Liver (tissue), 3 donors: Measurements from ENCODE around the gene FUT4.

Experiments
- CTCF ChIP-seq: fragments of 150-350 bp; IDR thresholded peaks from 2 replicates; pipeline ENCODE4 v1.5.1; 2017; ENCODE audit warnings: improper control_type of control experiment, low read depth, low read length; ENCODE audit not compliant: missing input control
- FOXA1 ChIP-seq: IDR thresholded peaks from 2 replicates; pipeline ENCODE4 v1.6.1; 2016; ENCODE audit warnings: antibody characterized with exemption
- GABPA ChIP-seq, 2 donors: IDR thresholded peaks in 1 of 2; conservative IDR thresholded peaks in 1 of 2; 2 replicates each; pipeline ENCODE4 v1.6.1; 2016; ENCODE audit warnings: antibody characterized with exemption in 2 of 2, mild to moderate bottlenecking in 1 of 2, moderate library complexity in 1 of 2
- HNF4A ChIP-seq, 2 donors: conservative IDR thresholded peaks; 2 replicates each; pipeline ENCODE4 v1.6.1; 2016; ENCODE audit warnings: antibody characterized with exemption in 2 of 2, mild to moderate bottlenecking in 2 of 2
- NR2F2 ChIP-seq: IDR thresholded peaks from 2 replicates; pipeline ENCODE4 v1.6.1; 2016; ENCODE audit warnings: antibody characterized with exemption
- REST ChIP-seq: IDR thresholded peaks from 2 replicates; pipeline ENCODE4 v1.6.1; 2016; ENCODE audit warnings: antibody characterized with exemption, mild to moderate bottlenecking
- SP1 ChIP-seq: IDR thresholded peaks from 2 replicates; pipeline ENCODE4 v1.6.1; 2018; ENCODE audit warnings: antibody characterized with exemption, mild to moderate bottlenecking
- TAF1 ChIP-seq: conservative IDR thresholded peaks from 2 replicates; pipeline ENCODE4 v1.6.1; 2016; ENCODE audit warnings: antibody characterized with exemption, mild to moderate bottlenecking
- TF ChIP-seq, protein P1 (sequence below): IDR thresholded peaks from 2 replicates; pipeline ENCODE4 v1.6.1; 2016; ENCODE audit warnings: antibody characterized with exemption
- donor health status: healthy.
- donor health status: healthy.

GRCh38 chr11:94546162-94546470 lies 2.4 kb downstream of the FUT4 start:
- TF ChIP-seq CTCF (no peak), FOXA1 (no peak), HNF4A (conservative IDR thresholded peaks at IDR 0.05) (no peak), REST (no peak), TAF1 (no peak), NR2F2 (no peak), GABPA (IDR thresholded peaks at IDR 0.05 in 1 of 2, conservative IDR thresholded peaks at IDR 0.05 in 1 of 2) (no peak), SP1 (no peak)
- TF ChIP-seq, protein P1, sequence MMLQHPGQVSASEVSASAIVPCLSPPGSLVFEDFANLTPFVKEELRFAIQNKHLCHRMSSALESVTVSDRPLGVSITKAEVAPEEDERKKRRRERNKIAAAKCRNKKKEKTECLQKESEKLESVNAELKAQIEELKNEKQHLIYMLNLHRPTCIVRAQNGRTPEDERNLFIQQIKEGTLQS = no peak
